ENCODE data around the gene NPR1. TPM values are rescaled to one million over a fixed set of nuclear protein-coding genes. Genes with fewer than 3 reads are reported as not detected.
"Not testable (repeated sequence)": the region's sequence is repeated elsewhere in the genome, so short reads cannot be mapped to it uniquely, and the experiment has no call there.

Gene NPR1
- total RNA-seq, 1 experiment from 2014 or later: not detected

GRCh38 chr1:153698923-153699714 lies 20.6 kb downstream of the NPR1 start:
- no peak for DNase-seq (ENCODE audit: low spot score)
- in situ Hi-C loops (cut with HindIII; ENCODE audit: low sequenced_read_pairs): no loop called here

- in situ Hi-C loops (cut with HindIII; ENCODE audit: low sequenced_read_pairs): no loop called here
- no peak for DNase-seq (ENCODE audit: low spot score)
Measured at GRCh38 chr1:153699768-153700167, 21.3 kb downstream of the NPR1 start.

- in situ Hi-C loops (cut with HindIII; ENCODE audit: low sequenced_read_pairs): no loop called here
- no peak for DNase-seq (ENCODE audit: low spot score)
Measured at GRCh38 chr1:153705484-153705883, 27.0 kb downstream of the NPR1 start.

- in situ Hi-C loops (cut with HindIII; ENCODE audit: low sequenced_read_pairs): no loop called here
- DNase-seq (ENCODE audit: low spot score): no peak
Measured at GRCh38 chr1:153711026-153711425, 32.5 kb downstream of the NPR1 start.

GRCh38 chr1:153716211-153716610 lies 37.7 kb downstream of the NPR1 start:
- DNase-seq (ENCODE audit: low spot score); in situ Hi-C loops (cut with HindIII; ENCODE audit: low sequenced_read_pairs): not testable (repeated sequence)

GRCh38 chr1:153717330-153717729 lies 38.8 kb downstream of the NPR1 start:
- in situ Hi-C loops (cut with HindIII; ENCODE audit: low sequenced_read_pairs): no loop called here
- DNase-seq (ENCODE audit: low spot score): no peak

- in situ Hi-C loops (cut with HindIII; ENCODE audit: low sequenced_read_pairs): no loop called here
- DNase-seq (ENCODE audit: low spot score): no peak
Measured at GRCh38 chr1:153723687-153724086, 45.2 kb downstream of the NPR1 start.

- DNase-seq (ENCODE audit: low spot score); in situ Hi-C loops (cut with HindIII; ENCODE audit: low sequenced_read_pairs): not testable (repeated sequence)
Measured at GRCh38 chr1:153724634-153725033, 46.1 kb downstream of the NPR1 start.

GRCh38 chr1:153727463-153728304 lies 49.2 kb downstream of the NPR1 start, which contains the start of gene INTS3:
INTS3 (plus strand) TSS chr1:153728050; CDS start chr1:153728635, 585 bp downstream.
- peak; percentile 100 for DNase-seq (ENCODE audit: low spot score)
- in situ Hi-C loops (cut with HindIII; ENCODE audit: low sequenced_read_pairs): no loop called here

- in situ Hi-C loops (cut with HindIII; ENCODE audit: low sequenced_read_pairs): no loop called here
- peak; percentile 37 for DNase-seq (ENCODE audit: low spot score)
Measured at GRCh38 chr1:153728305-153729066, 50.0 kb downstream of the NPR1 start.

- in situ Hi-C loops (cut with HindIII; ENCODE audit: low sequenced_read_pairs): no loop called here
- no peak for DNase-seq (ENCODE audit: low spot score)
Measured at GRCh38 chr1:153730468-153730988, 52.0 kb downstream of the NPR1 start.

GRCh38 chr1:153733970-153734369 lies 55.5 kb downstream of the NPR1 start:
- DNase-seq (ENCODE audit: low spot score): no peak
- in situ Hi-C loops (cut with HindIII; ENCODE audit: low sequenced_read_pairs): no loop called here

- DNase-seq (ENCODE audit: low spot score): no peak
- in situ Hi-C loops (cut with HindIII; ENCODE audit: low sequenced_read_pairs): no loop called here
Measured at GRCh38 chr1:153734396-153735089, 56.1 kb downstream of the NPR1 start.

GRCh38 chr1:153735090-153735420 lies 56.6 kb downstream of the NPR1 start:
- in situ Hi-C loops (cut with HindIII; ENCODE audit: low sequenced_read_pairs): no loop called here
- no peak for DNase-seq (ENCODE audit: low spot score)

- in situ Hi-C loops (cut with HindIII; ENCODE audit: low sequenced_read_pairs): loop anchor here (10.0 kb wide), 1 partner anchor 57 kb away; no protein-coding TSS in a partner anchor
- no peak for DNase-seq (ENCODE audit: low spot score)
Measured at GRCh38 chr1:153741986-153742385, 63.5 kb downstream of the NPR1 start.

GRCh38 chr1:153742411-153743142 lies 64.1 kb downstream of the NPR1 start:
- DNase-seq (ENCODE audit: low spot score): no peak
- in situ Hi-C loops (cut with HindIII; ENCODE audit: low sequenced_read_pairs): loop anchor here (10.0 kb wide), 1 partner anchor 58 kb away; no protein-coding TSS in a partner anchor
